H9 (cell line): ENCODE measurements around the gene SEMA4D. TPM values are rescaled to one million over a fixed set of nuclear protein-coding genes. Genes with fewer than 3 reads are reported as not detected.
A peak's percentile ranks its signal among the peaks of the same experiment; 100 is the strongest.

Experiments used
- DNase-seq: peaks from one replicate; pipeline ENCODE4 v3.0.0-alpha.2; 2017
- H2AFZ ChIP-seq: one replicate; pipeline ENCODE4 v1.6.1; 2013; ENCODE audit warnings: mild to moderate bottlenecking, low read length, control low read depth, moderate library complexity
- H2AK5ac ChIP-seq: 2 replicates; pipeline ENCODE4 v1.6.1; 2013; ENCODE audit warnings: low read length, control low read depth, mixed read lengths; ENCODE audit not compliant: insufficient read length
- H2BK120ac ChIP-seq: one replicate; pipeline ENCODE4 v1.6.1; 2013; ENCODE audit warnings: low read depth, mild to moderate bottlenecking, low read length, control low read depth, inconsistent platforms; ENCODE audit not compliant: poor library complexity, severe bottlenecking
- H2BK12ac ChIP-seq: 2 replicates; pipeline ENCODE4 v1.6.1; 2013; ENCODE audit warnings: low read length, control low read depth, mixed read lengths, low read depth; ENCODE audit not compliant: insufficient read length
- H2BK15ac ChIP-seq: 2 replicates; pipeline ENCODE4 v1.6.1; 2013; ENCODE audit warnings: low read depth, low read length, control low read depth
- H2BK20ac ChIP-seq: one replicate; pipeline ENCODE4 v1.6.1; 2013; ENCODE audit warnings: low read depth, mild to moderate bottlenecking, low read length, control low read depth, inconsistent platforms; ENCODE audit not compliant: poor library complexity, severe bottlenecking
- H2BK5ac ChIP-seq: 2 replicates; pipeline ENCODE4 v1.6.1; 2013; ENCODE audit warnings: low read length, control low read depth, mixed read lengths; ENCODE audit not compliant: insufficient read length
- H3K14ac ChIP-seq: 2 replicates; pipeline ENCODE4 v1.6.1; 2013; ENCODE audit warnings: low read length, control low read depth; ENCODE audit not compliant: insufficient read depth
- H3K18ac ChIP-seq: 2 replicates; pipeline ENCODE4 v1.6.1; 2013; ENCODE audit warnings: low read depth, mild to moderate bottlenecking, mixed read lengths, low read length, control low read depth; ENCODE audit not compliant: insufficient read length
- H3K23ac ChIP-seq: 2 replicates; pipeline ENCODE4 v1.6.1; 2013; ENCODE audit warnings: low read length, control low read depth, mixed read lengths, low read depth; ENCODE audit not compliant: insufficient read length
- H3K23me2 ChIP-seq: 2 replicates; pipeline ENCODE4 v1.6.1; 2013; ENCODE audit warnings: low read depth, mild to moderate bottlenecking, mixed read lengths, low read length, control low read depth; ENCODE audit not compliant: insufficient read length, poor library complexity, severe bottlenecking
- H3K27ac ChIP-seq: 2 replicates; pipeline ENCODE4 v1.5.1; 2013; ENCODE audit warnings: low read length, control low read depth, mixed read lengths, low read depth; ENCODE audit not compliant: insufficient read length
- H3K27me3 ChIP-seq: 2 replicates; pipeline ENCODE4 v1.6.1; 2013; ENCODE audit warnings: low read length, control low read depth, inconsistent platforms; ENCODE audit not compliant: insufficient read depth
- H3K4ac ChIP-seq: 2 replicates; pipeline ENCODE4 v1.6.1; 2013; ENCODE audit warnings: low read depth, mild to moderate bottlenecking, control low read depth, inconsistent platforms, low read length, moderate library complexity
- H3K4me1 ChIP-seq: 2 replicates; pipeline ENCODE4 v1.6.1; 2013; ENCODE audit warnings: low read length, control low read depth, inconsistent platforms; ENCODE audit not compliant: insufficient read depth
- H3K4me2 ChIP-seq: 2 replicates; pipeline ENCODE4 v1.6.1; 2013; ENCODE audit warnings: low read length, control low read depth, mixed read lengths; ENCODE audit not compliant: insufficient read length, insufficient read depth
- H3K56ac ChIP-seq: 2 replicates; pipeline ENCODE4 v1.6.1; 2013; ENCODE audit warnings: low read depth, mild to moderate bottlenecking, mixed read lengths, low read length, control low read depth; ENCODE audit not compliant: insufficient read length
- H3K79me1 ChIP-seq: 2 replicates; pipeline ENCODE4 v1.6.1; 2013; ENCODE audit warnings: low read depth, mild to moderate bottlenecking, moderate library complexity, low read length, control low read depth, inconsistent platforms; ENCODE audit not compliant: insufficient read depth, poor library complexity, severe bottlenecking
- H3K79me2 ChIP-seq: 2 replicates; pipeline ENCODE4 v1.6.1; 2013; ENCODE audit warnings: low read length, control low read depth, inconsistent platforms; ENCODE audit not compliant: insufficient read depth
- H3K9ac ChIP-seq: 2 replicates; pipeline ENCODE4 v1.6.1; 2013; ENCODE audit warnings: low read length, control low read depth, mixed read lengths; ENCODE audit not compliant: insufficient read length; ENCODE audit errors: extremely low read depth
- H3K9me3 ChIP-seq: one replicate; pipeline ENCODE4 v1.6.1; 2013; ENCODE audit warnings: low read depth, low read length, inconsistent platforms; ENCODE audit not compliant: control insufficient read depth
- H3T11ph ChIP-seq: one replicate; pipeline ENCODE4 v1.6.1; 2013; ENCODE audit warnings: mild to moderate bottlenecking, low read length, control low read depth, inconsistent platforms
- H4K20me1 ChIP-seq: one replicate; pipeline ENCODE4 v1.6.1; 2013; ENCODE audit not compliant: control insufficient read depth, insufficient read length, insufficient read depth
- H4K5ac ChIP-seq: 2 replicates; pipeline ENCODE4 v1.6.1; 2013; ENCODE audit warnings: low read depth, mild to moderate bottlenecking, mixed read lengths, low read length, control low read depth; ENCODE audit not compliant: insufficient read length
- H4K8ac ChIP-seq: replicated peaks from 2 replicates; pipeline ENCODE4 v1.6.1; 2013; ENCODE audit warnings: low read length, control low read depth, mixed read lengths, low read depth; ENCODE audit not compliant: insufficient read length
- H4K91ac ChIP-seq: 2 replicates; pipeline ENCODE4 v1.6.1; 2013; ENCODE audit warnings: low read depth, mild to moderate bottlenecking, moderate library complexity, mixed read lengths, low read length, control low read depth; ENCODE audit not compliant: insufficient read length
- H3K27ac Mint-ChIP-seq, 3 experiments: 2 replicates in 2 of 3; 3 replicates in 1 of 3; pipeline ENCODE4 v1.8.0; 2020 to 2021; ENCODE audit warnings: mixed read lengths in 3 of 3, mild to moderate bottlenecking in 1 of 3, moderate library complexity in 1 of 3
- H3K27me3 Mint-ChIP-seq: 2 replicates; pipeline ENCODE4 v1.8.0; 2021; ENCODE audit warnings: low read depth, mild to moderate bottlenecking, moderate library complexity, mixed read lengths
- H3K36me3 Mint-ChIP-seq, 3 experiments: 2 replicates in 2 of 3; 3 replicates in 1 of 3; pipeline ENCODE4 v1.8.0; 2020 to 2021; ENCODE audit warnings: low read depth in 3 of 3, mixed read lengths in 3 of 3; ENCODE audit not compliant: insufficient read depth in 1 of 3
- H3K4me1 Mint-ChIP-seq, 2 experiments: 2 replicates each; pipeline ENCODE4 v1.8.0; 2020; ENCODE audit warnings: mixed read lengths in 2 of 2
- H3K4me3 Mint-ChIP-seq, 2 experiments: 2 replicates in 1 of 2; 3 replicates in 1 of 2; pipeline ENCODE4 v1.8.0; 2020 to 2021; ENCODE audit warnings: mild to moderate bottlenecking in 2 of 2, mixed read lengths in 2 of 2, moderate library complexity in 1 of 2
- H3K9me3 Mint-ChIP-seq, 2 experiments: 2 replicates in 1 of 2; 3 replicates in 1 of 2; pipeline ENCODE4 v1.8.0; 2020; ENCODE audit warnings: mild to moderate bottlenecking in 2 of 2, mixed read lengths in 2 of 2, moderate library complexity in 1 of 2
- WGBS: extraction: QIAGEN DNeasy Blood & Tissue Kit; methylation state at CpG from one replicate; pipeline ENCODE4 v1.1.7; 2013; ENCODE audit warnings: missing lambda C conversion rate, low lambda C conversion rate, mixed read lengths; ENCODE audit not compliant: insufficient read length; ENCODE audit errors: extremely low coverage; 5-methylcytosine and 5-hydroxymethylcytosine counted together
- total RNA-seq: library from RNA; stranded (reverse); gene quantifications from 2 replicates; pipeline ENCODE4 v1.2.1, GENCODE V29; 2021
- TF ChIP-seq, protein P1 (sequence below): fragments of 200-600 bp; sonication (generic); conservative IDR thresholded peaks from 3 replicates; pipeline ENCODE4 v1.8.0; 2021; ENCODE audit warnings: antibody characterized with exemption, mild to moderate bottlenecking

The SEMA4D gene
- total RNA-seq, 1 experiment from 2014 or later = 47.2 TPM

DNA sequence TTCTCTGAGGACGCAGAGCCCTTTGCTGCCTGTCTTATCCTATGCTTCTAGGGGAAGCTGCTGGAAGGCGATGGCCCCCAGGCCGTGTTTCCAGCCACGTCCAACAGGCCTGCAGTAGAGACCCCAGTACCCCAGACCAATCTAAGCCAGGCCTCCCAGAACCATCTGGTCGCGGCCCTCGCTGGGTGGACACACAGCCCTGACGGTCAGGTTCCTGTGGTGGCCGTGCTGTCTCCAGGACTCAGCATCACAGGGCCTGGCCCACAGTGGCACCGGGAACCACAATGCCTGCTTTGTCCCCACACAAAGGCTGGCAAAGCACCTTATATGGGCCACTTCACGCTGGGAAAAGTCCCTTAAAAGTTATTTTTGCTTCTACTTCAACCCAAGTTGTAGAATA is 44.5 kb downstream of the SEMA4D start:
- H3K56ac ChIP-seq = no peak overlapping the region
- no peak overlapping the region for H3K23ac ChIP-seq
- no peak overlapping the region for H3K4me2 ChIP-seq
- Mint-ChIP-seq H3K36me3 (peaks cover 13 to 35% (median 31%) of the 10 kb centered on the region in 3 experiments), H3K27ac (peak overlapping the region; percentile 44 to 94 (median 70); a peak in 3 of 7 replicates), H3K4me1 (peaks cover 7 to 15% of the 10 kb centered on the region in 2 experiments), H3K4me3 (no peak overlapping the region), H3K27me3 (no peaks in the 10 kb centered on the region), H3K9me3 (no peaks in the 10 kb centered on the region)
- TF ChIP-seq, protein P1, sequence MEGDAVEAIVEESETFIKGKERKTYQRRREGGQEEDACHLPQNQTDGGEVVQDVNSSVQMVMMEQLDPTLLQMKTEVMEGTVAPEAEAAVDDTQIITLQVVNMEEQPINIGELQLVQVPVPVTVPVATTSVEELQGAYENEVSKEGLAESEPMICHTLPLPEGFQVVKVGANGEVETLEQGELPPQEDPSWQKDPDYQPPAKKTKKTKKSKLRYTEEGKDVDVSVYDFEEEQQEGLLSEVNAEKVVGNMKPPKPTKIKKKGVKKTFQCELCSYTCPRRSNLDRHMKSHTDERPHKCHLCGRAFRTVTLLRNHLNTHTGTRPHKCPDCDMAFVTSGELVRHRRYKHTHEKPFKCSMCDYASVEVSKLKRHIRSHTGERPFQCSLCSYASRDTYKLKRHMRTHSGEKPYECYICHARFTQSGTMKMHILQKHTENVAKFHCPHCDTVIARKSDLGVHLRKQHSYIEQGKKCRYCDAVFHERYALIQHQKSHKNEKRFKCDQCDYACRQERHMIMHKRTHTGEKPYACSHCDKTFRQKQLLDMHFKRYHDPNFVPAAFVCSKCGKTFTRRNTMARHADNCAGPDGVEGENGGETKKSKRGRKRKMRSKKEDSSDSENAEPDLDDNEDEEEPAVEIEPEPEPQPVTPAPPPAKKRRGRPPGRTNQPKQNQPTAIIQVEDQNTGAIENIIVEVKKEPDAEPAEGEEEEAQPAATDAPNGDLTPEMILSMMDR = no peak
- H3K79me2 ChIP-seq = peaks cover 4% of the 10 kb centered on the region; the same call in 1 of the 2 replicates
- H4K8ac ChIP-seq = no peak overlapping the region
- 0 out of 2 replicates have a peak, but pooled peaks cover 2% of the 10 kb centered on the region for H3K4me1 ChIP-seq
- no peak overlapping the region for H2AFZ ChIP-seq
- H3K4ac ChIP-seq = no peak overlapping the region
- DNase-seq = no peak
- H4K5ac ChIP-seq = no peak overlapping the region
- WGBS = no CpG with 5 or more reads among the region's 11 CpGs
- no peak overlapping the region for H3K27ac ChIP-seq
- H2BK15ac ChIP-seq = no peak overlapping the region
- H2BK20ac ChIP-seq = no peak overlapping the region
- H3K9me3 ChIP-seq = no peaks in the 10 kb centered on the region
- no peaks in the 10 kb centered on the region for H3K79me1 ChIP-seq
- H4K91ac ChIP-seq = no peak overlapping the region
- H3K9ac ChIP-seq = no peak overlapping the region
- H3K23me2 ChIP-seq = no peaks in the 10 kb centered on the region
- H2BK5ac ChIP-seq = no peak overlapping the region
- no peak overlapping the region for H2AK5ac ChIP-seq
- peaks cover 2% of the 10 kb centered on the region for H4K20me1 ChIP-seq
- H2BK12ac ChIP-seq = no peak overlapping the region
- H3K14ac ChIP-seq = no peak overlapping the region; the same call in 1 of the 2 replicates
- no peak overlapping the region for H2BK120ac ChIP-seq
- no peak overlapping the region for H3T11ph ChIP-seq
- H3K27me3 ChIP-seq = no peaks in the 10 kb centered on the region
- H3K18ac ChIP-seq = no peak overlapping the region
